ENCODE measurements around the gene HEATR3.

The HEATR3 gene

DNA sequence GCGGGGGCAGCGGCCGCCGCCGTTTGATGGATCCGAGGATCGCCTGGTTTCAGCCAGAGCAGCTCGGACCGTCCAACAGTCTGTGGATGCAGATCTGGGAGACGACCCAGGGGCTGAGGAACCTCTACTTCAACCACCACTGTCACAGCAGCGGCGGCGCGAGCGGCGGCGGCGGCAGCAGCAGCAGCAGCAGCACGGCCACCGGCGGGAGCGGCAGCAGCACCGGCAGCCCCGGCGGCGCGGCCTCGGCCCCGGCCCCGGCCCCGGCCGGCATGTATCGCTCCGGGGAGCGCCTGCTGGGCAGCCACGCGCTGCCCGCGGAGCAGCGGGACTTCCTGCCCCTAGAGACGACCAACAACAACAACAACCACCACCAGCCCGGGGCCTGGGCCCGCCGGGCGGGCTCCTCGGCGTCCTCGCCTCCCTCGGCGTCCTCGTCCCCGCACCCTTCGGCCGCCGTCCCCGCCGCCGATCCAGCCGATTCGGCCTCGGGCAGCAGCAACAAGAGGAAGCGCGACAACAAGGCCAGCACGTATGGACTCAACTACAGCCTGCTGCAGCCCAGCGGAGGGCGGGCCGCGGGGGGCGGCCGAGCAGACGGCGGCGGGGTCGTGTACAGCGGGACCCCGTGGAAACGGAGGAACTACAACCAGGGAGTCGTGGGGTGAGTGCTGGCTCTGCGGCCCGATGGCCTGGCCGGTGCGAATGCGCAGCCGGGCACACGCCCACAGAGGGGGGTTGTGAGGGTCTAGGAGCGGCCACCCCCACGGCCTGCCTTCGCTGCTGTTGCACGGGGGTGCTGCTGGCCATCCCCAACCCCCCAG is 88.0 kb downstream of the HEATR3 start:
- DNase-seq = peak; percentile 43 to 71 (median 56)

DNA sequence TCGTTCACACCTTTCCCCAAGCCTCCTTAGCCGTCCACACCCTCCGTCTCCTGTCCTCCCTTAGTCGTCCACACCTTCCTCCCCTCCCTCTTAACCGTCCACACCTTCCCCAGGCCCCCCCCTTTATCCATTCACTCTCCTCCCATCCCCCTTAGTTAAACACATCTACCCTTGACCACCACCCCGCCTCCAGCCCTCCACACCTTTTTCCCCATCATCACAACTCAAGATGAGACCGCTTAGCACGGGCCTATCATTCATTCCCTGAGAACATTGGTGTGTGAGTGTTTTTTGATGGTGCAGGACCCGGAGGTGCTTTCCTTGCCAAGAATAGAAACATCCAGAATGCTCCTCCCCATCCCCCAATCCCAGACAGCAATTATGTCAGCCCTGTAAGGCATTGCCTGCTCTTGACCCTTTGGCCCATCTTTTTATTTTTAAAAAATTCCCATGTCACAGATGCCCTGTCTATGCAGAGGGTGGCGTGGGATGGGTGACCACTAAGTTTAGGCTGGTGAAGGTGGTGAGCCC is 88.7 kb downstream of the HEATR3 start:
- no peak for DNase-seq

DNA sequence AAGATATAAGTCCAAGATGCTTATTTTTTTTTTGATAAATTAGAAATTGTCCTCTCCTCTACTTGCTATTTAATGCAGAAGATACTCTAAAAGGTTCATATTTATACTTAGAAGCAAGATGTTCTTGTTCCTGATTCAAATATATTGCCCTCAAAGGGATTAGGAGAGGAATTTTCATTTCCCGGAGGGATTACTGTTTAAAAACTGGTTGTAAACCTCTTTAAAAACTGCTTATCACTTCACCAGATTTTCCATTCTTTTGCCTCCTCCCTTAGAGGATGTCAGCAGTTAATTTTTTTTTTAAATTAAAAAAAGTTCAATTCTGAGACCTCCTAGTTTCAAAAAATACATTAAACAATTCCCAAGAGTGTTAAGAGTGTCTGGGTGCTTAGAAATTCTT is 90.2 kb downstream of the HEATR3 start:
- DNase-seq = no peak
